Measurements from ENCODE around the gene ENAH. TPM values are rescaled to one million over a fixed set of nuclear protein-coding genes. Genes with fewer than 3 reads are reported as not detected.

ENAH gene
- total RNA-seq, 1 experiment from 2014 or later = 285 TPM

DNA sequence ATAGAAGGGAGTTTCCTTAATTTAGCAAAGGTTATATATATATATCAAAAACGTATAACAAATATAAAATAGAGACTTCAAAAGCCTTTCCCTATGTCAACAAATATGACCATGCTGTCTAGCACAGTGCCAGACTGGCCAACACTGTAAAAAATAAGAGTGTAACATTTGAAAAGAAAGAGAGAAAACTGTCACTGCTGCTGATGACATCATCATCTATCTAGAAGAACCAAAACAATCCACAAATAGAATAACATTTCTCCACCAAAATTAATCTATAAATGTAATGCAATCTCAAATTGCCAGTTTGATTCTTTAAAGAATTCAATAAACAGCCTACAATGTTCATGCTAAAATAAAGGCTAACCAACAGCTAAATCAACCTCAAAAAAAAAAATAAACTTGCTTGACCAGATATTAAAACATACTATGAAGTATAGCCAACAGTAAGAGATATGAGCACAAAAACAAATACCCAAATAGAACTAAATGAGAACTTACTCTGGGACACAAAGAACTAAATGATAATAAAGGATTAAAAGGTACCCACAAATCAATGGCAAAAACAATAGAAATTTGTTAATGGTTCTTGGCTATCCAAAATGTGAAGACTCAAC, 50.2 kb downstream of the ENAH start:
- no peak overlapping the region for H4K91ac ChIP-seq (ENCODE audit: insufficient read length, low read depth, low read length)
- H2BK120ac ChIP-seq (ENCODE audit: low read depth, low read length, poor library complexity, severe bottlenecking) = no peak overlapping the region
- H3K4me1 ChIP-seq (ENCODE audit: insufficient read depth, low read length) = peaks cover 2% of the 10 kb centered on the region; the same call in 1 of the 2 replicates
- H3K36me3 Mint-ChIP-seq (ENCODE audit: insufficient read depth in 1 of 3, low read depth in 3 of 3) = peaks cover 20 to 35% (median 23%) of the 10 kb centered on the region in 3 experiments
- H2BK20ac ChIP-seq (ENCODE audit: low read depth, low read length, poor library complexity, severe bottlenecking) = no peak overlapping the region
- no peak overlapping the region for H3T11ph ChIP-seq (ENCODE audit: low read length)
- peaks cover 22 to 31% of the 10 kb centered on the region in 2 experiments for H3K4me1 Mint-ChIP-seq
- H3K4ac ChIP-seq (ENCODE audit: low read depth, low read length) = no peak overlapping the region
- H2BK15ac ChIP-seq (ENCODE audit: low read depth, low read length) = no peak overlapping the region
- H3K4me2 ChIP-seq (ENCODE audit: insufficient read depth, insufficient read length, low read length) = no peak overlapping the region
- H3K79me2 ChIP-seq (ENCODE audit: insufficient read depth, low read length) = peaks cover 52% of the 10 kb centered on the region
- H2BK12ac ChIP-seq (ENCODE audit: insufficient read length, low read depth, low read length) = no peak overlapping the region
- TF ChIP-seq, protein P1, sequence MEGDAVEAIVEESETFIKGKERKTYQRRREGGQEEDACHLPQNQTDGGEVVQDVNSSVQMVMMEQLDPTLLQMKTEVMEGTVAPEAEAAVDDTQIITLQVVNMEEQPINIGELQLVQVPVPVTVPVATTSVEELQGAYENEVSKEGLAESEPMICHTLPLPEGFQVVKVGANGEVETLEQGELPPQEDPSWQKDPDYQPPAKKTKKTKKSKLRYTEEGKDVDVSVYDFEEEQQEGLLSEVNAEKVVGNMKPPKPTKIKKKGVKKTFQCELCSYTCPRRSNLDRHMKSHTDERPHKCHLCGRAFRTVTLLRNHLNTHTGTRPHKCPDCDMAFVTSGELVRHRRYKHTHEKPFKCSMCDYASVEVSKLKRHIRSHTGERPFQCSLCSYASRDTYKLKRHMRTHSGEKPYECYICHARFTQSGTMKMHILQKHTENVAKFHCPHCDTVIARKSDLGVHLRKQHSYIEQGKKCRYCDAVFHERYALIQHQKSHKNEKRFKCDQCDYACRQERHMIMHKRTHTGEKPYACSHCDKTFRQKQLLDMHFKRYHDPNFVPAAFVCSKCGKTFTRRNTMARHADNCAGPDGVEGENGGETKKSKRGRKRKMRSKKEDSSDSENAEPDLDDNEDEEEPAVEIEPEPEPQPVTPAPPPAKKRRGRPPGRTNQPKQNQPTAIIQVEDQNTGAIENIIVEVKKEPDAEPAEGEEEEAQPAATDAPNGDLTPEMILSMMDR (conservative IDR thresholded peaks at IDR 0.05) = no peak
- H3K14ac ChIP-seq (ENCODE audit: insufficient read depth, low read length) = no peak overlapping the region
- no peaks in the 10 kb centered on the region for H3K23me2 ChIP-seq (ENCODE audit: insufficient read length, low read depth, low read length, poor library complexity, severe bottlenecking)
- H2BK5ac ChIP-seq (ENCODE audit: insufficient read length, low read length) = no peak overlapping the region
- H3K79me1 ChIP-seq (ENCODE audit: insufficient read depth, low read depth, low read length, poor library complexity, severe bottlenecking) = peaks cover 11% of the 10 kb centered on the region
- H3K18ac ChIP-seq (ENCODE audit: insufficient read length, low read depth, low read length) = no peak overlapping the region
- no peak overlapping the region for H2AFZ ChIP-seq (ENCODE audit: low read length)
- H3K23ac ChIP-seq (ENCODE audit: insufficient read length, low read depth, low read length) = no peak overlapping the region
- H2AK5ac ChIP-seq (ENCODE audit: insufficient read length, low read length) = no peak overlapping the region
- H3K4me3 Mint-ChIP-seq = no peak overlapping the region
- H3K9ac ChIP-seq (ENCODE audit: extremely low read depth, insufficient read length, low read length) = no peak overlapping the region
- no peak overlapping the region for H3K56ac ChIP-seq (ENCODE audit: insufficient read length, low read depth, low read length)
- H4K20me1 ChIP-seq (ENCODE audit: control insufficient read depth, insufficient read depth, insufficient read length) = no peaks in the 10 kb centered on the region
- H3K9me3 Mint-ChIP-seq = peaks cover 11 to 15% of the 10 kb centered on the region in 2 experiments
- DNase-seq = no peak
- no peak overlapping the region; a peak in 1 of 7 replicates for H3K27ac Mint-ChIP-seq
- H4K8ac ChIP-seq (replicated peaks; ENCODE audit: insufficient read length, low read depth, low read length) = no peak overlapping the region
- no peak overlapping the region for H4K5ac ChIP-seq (ENCODE audit: insufficient read length, low read depth, low read length)
- H3K9me3 ChIP-seq (ENCODE audit: control insufficient read depth, low read depth, low read length) = no peaks in the 10 kb centered on the region
- H3K27me3 Mint-ChIP-seq (ENCODE audit: low read depth) = no peaks in the 10 kb centered on the region
- H3K27me3 ChIP-seq (ENCODE audit: insufficient read depth, low read length) = no peaks in the 10 kb centered on the region
- H3K27ac ChIP-seq (ENCODE audit: insufficient read length, low read depth, low read length) = no peak overlapping the region
- no CpG with 5 or more reads among the region's 1 CpG for WGBS (ENCODE audit: extremely low coverage, insufficient read length, low lambda C conversion rate)
